BJ (cell line): ENCODE measurements around the gene DEPDC1. TPM values are rescaled to one million over a fixed set of nuclear protein-coding genes. Genes with fewer than 3 reads are reported as not detected.
"Not testable (repeated sequence)": the region's sequence is repeated elsewhere in the genome, so short reads cannot be mapped to it uniquely, and the experiment has no call there.

Experiments
- CTCF ChIA-PET: fragments of 350-600 bp; formaldehyde crosslinking; extraction: SDS; loops from one replicate; lab custom pipeline; 2021; ENCODE audit warnings: antibody characterized with exemption, inconsistent platforms; lab: Yijun Ruan, JAX
- POLR2A ChIA-PET: fragments of 300-600 bp; sonication (Branson Sonifier 250); formaldehyde crosslinking; extraction: SDS; loops from one replicate; lab custom pipeline; 2021; ENCODE audit warnings: antibody characterized with exemption; lab: Charles Lee
- DNase-seq: peaks from one replicate; pipeline ENCODE4 v3.0.0-alpha.2; 2011; ENCODE audit warnings: low read depth
- H3K27me3 ChIP-seq: 2 replicates; pipeline ENCODE4 v1.6.0; 2011; ENCODE audit warnings: low read length; ENCODE audit not compliant: control insufficient read depth, insufficient read depth
- H3K36me3 ChIP-seq: 2 replicates; pipeline ENCODE4 v1.5.1; 2011; ENCODE audit warnings: low read length; ENCODE audit not compliant: control insufficient read depth, insufficient read depth
- H3K4me3 ChIP-seq: 2 replicates; pipeline ENCODE4 v1.5.1; 2011; ENCODE audit warnings: low read depth, mild to moderate bottlenecking, control low read depth, low read length
- CTCF ChIP-seq: IDR thresholded peaks from 2 replicates; pipeline ENCODE4 v1.5.1; 2011; ENCODE audit warnings: low read depth, mild to moderate bottlenecking, control low read depth, inconsistent platforms, low read length, moderate library complexity; ENCODE audit not compliant: insufficient read depth
- polyA plus RNA-seq: library from polyadenylated mRNA; depleted of rRNA; stranded (reverse); fragments of >200 nt; gene quantifications from 2 replicates; pipeline ENCODE4 v1.2.3, GENCODE V29; 2011

Gene DEPDC1
- polyA plus RNA-seq, 1 experiment = 5.3 TPM

GRCh38 chr1:68493193-68493592 is 3.7 kb downstream of the DEPDC1 start:
- Histone ChIP-seq H3K27me3 (no peaks in the 10 kb centered on the region), H3K36me3 (no peaks in the 10 kb centered on the region), H3K4me3 (no peak overlapping the region)
- ChIA-PET CTCF (interaction anchor here (0.6 kb wide), 1 partner anchor 140 kb away, joined by 4 read pairs; no protein-coding TSS in a partner anchor), POLR2A (no interaction called here)
- TF ChIP-seq CTCF = no peak
- no peak for DNase-seq

DNA sequence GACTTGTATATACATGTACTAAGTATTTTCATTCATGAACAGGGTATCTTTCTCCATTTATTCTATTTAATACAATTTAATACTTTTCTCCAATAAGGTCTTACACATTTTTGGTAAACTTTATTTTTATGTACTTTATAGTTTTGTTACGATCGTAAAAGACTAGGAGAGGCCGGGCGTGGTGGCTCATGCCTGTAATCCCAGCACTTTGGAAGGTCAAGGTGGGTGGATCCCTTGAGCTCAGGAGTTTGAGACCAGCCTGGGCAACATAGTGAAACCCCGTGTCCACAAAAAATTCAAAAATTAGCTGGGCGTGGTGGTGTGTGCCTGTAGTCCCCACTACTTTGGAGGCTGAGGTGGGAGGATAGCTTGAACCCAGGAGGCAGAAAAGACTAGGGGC is 4.6 kb downstream of the DEPDC1 start:
- H3K27me3 ChIP-seq, H3K4me3 ChIP-seq, DNase-seq, H3K36me3 ChIP-seq, POLR2A ChIA-PET: not testable (repeated sequence)
- CTCF ChIA-PET = interaction anchor here (0.6 kb wide), 1 partner anchor 476 kb away, joined by 3 read pairs; no protein-coding TSS in a partner anchor

- no peak for TF ChIP-seq CTCF
- Histone ChIP-seq H3K27me3 (no peaks in the 10 kb centered on the region), H3K36me3 (no peaks in the 10 kb centered on the region), H3K4me3 (no peak overlapping the region)
- ChIA-PET POLR2A (no interaction called here), CTCF (no interaction called here)
- no peak for DNase-seq
These were observed 6.7 kb downstream of the DEPDC1 start for GRCh38 chr1:68490046-68490651.

DNA sequence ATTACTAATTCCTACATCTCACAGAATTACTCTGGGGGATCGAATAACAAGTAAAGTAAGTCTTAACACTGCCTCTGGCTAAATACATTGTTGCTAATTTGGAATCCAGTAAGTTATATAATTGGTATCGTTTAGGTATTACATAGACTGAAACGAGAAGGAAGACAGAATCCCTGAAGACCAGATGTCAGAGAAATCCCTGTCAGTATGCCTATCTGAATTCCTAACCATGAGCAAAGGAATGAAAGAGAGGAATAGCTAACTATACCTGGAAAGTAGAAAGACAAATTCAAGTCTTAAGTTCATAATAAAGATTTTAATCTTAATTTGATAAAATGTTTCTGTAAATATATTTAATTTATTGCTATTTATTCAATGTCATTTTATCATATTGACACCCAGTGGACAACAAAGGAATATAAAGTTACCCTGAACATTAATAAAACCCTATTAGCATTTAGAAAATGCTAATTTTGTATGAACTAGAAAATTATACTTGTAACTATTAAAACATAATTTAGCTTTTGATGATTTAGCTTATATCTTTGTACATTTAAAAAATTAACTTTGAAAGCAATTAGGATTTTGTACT is 11.4 kb downstream of the DEPDC1 start:
- ChIA-PET POLR2A (no interaction called here), CTCF (interaction anchor here (1.6 kb wide), 1 partner anchor 11 kb away, joined by 11 read pairs; the partner anchor contains the start of gene DEPDC1)
- DNase-seq = no peak

GRCh38 chr1:68484618-68485017 is 12.3 kb downstream of the DEPDC1 start:
- Histone ChIP-seq H3K27me3 (no peaks in the 10 kb centered on the region), H3K36me3 (no peaks in the 10 kb centered on the region), H3K4me3 (no peak overlapping the region)
- ChIA-PET POLR2A (no interaction called here), CTCF (interaction anchor here (1.6 kb wide), 1 partner anchor 12 kb away, joined by 11 read pairs; the partner anchor contains the start of gene DEPDC1)
- TF ChIP-seq CTCF = no peak
- DNase-seq = no peak

More for the DNA sequence above, 11.4 kb downstream of the DEPDC1 start:
- Histone ChIP-seq H3K4me3 (no peak overlapping the region), H3K36me3 (no peaks in the 10 kb centered on the region), H3K27me3 (no peaks in the 10 kb centered on the region)
- no peak for TF ChIP-seq CTCF

- DNase-seq = no peak
- Histone ChIP-seq H3K36me3 (no peaks in the 10 kb centered on the region), H3K4me3 (no peak overlapping the region), H3K27me3 (no peaks in the 10 kb centered on the region)
- CTCF ChIA-PET = no interaction called here
- no peak for TF ChIP-seq CTCF
- POLR2A ChIA-PET = no interaction called here
These were observed 15.8 kb downstream of the DEPDC1 start for GRCh38 chr1:68481041-68481440.
